GM19043 (cell line): ENCODE data around the gene C19orf38.

Experiments
- ATAC-seq: cut with Tn5 transposase; IDR thresholded peaks from one replicate; pipeline ENCODE4 v1.9.1; 2021; ENCODE audit warnings: low read depth; ENCODE audit not compliant: unreplicated experiment

The C19orf38 gene, protein sequence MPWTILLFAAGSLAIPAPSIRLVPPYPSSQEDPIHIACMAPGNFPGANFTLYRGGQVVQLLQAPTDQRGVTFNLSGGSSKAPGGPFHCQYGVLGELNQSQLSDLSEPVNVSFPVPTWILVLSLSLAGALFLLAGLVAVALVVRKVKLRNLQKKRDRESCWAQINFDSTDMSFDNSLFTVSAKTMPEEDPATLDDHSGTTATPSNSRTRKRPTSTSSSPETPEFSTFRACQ

DNA sequence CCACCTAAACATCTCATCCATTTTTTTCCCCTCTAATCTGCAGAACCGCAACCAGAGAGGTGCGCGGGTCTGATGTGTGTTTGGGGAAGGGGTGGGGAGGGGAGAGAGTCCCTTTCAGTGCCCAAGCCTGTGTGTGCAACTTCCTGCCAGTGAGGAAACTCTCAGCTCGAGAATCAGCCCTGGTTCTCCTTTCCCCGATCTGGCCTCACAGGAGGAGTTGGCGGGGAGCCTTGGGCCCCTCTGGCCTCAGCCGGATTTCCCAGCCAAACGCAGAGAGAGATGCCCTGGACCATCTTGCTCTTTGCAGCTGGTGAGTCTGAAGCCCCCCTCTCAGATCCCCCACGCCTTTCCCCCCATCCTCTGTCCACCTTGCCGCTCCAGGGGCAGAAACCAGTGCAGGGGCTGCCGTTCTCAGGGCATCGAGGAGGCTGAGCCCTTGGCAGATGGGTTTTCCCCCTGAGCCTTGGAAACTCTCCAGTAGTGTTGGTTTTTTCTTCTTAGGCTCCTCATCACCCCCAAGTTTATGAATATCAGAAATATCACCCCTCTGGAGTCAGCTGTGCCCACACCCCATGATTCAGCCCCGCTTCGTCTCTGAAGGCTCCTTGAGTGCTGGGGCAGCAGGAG, at the start of gene C19orf38:
C19orf38 (plus strand) TSS at position 186 of the 627 bp plus-strand sequence; CDS start at position 280, 94 bp downstream.
- ATAC-seq = no peak

DNA sequence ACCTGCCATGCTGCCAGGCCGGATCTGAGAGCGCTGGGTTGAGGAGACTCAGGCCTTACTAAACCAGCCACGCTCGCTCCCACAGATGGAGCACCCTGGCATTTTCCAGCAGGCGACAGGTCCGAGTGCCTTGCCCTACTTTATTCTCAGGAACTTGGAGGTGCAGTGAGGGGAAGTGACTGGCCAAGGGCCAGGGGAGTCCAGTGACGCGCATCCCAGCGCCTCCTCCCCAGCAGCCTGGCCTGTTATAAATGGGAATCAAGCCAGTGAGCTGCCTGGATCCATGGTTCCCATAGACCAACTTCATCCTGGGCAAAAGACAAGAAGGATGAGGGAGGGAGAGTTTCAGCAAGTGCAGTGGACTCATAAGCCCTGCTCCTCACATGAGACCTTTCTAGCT, 47.7 kb upstream of the C19orf38 start:
- no peak for ATAC-seq

DNA sequence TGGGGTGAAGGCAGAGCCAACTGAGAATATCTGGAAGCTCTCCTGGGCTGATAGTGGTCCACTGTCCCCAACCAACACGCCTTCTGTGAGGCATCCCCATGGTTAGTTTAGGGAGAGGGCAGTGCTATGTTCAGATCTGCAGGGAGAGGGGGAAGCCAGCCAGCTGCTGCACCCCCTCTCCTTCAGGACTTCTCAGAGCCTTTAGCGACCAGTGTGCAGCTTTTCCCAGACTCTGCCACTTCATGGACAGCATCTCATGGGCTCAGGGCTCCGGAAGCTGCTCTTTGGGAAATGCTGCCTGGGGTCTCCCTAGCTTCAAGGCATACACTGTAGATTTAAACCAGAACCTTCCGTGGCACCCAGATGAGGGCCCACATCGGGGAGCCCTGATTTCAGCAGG, 45.7 kb upstream of the C19orf38 start:
- ATAC-seq = no peak

DNA sequence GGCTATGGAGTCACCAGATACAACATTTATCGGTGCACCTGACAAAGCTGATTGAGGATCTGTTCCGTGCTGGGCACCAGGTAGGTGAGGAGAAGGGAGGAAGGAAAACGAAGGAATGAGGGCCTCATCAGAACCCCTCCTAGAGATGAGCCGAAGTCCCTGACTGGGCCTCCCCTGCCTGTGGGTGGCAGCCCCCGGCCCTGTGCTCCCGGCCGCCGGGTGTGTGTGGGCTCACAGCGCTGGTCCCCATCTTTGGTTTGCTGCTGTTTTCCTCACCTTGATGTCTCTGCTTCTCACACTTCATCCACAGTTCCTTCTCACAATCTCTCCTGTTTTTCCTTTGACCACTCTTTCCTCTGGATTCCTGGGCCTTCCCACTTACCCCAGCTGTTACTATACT, 45.0 kb upstream of the C19orf38 start:
- no peak for ATAC-seq

DNA sequence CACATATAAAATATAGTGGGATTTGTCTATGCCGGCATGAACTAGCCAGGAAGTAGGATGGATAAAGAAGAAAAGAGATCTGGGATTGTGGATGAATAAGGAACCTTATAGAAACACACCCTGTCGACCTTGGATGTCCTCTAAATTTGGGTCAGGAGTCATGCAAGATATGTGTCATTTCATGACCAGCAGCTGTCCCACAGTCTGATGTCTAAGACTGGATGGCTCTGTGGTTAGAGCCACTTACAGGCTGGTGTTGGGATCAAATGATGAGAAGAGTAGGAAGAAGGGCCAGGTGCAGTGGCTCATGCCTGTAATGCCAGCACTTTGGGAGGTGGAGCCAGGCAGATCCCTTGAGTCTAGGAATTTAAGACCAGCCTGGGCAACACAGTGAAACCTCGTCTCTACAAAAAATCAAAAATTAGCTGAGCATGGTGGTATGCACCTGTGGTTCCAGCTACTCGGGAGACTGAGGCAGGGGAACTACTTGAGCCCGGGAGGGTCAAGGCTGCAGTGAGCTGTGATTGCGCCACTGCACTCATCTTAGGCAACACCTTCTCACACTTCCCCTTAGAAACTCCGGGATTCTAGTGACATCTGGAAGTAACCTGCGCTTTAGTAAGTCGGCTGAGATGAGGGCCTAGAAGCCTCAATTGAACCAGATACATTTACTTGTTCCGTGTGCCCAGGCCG, 43.0 kb upstream of the C19orf38 start:
- ATAC-seq = no peak

DNA sequence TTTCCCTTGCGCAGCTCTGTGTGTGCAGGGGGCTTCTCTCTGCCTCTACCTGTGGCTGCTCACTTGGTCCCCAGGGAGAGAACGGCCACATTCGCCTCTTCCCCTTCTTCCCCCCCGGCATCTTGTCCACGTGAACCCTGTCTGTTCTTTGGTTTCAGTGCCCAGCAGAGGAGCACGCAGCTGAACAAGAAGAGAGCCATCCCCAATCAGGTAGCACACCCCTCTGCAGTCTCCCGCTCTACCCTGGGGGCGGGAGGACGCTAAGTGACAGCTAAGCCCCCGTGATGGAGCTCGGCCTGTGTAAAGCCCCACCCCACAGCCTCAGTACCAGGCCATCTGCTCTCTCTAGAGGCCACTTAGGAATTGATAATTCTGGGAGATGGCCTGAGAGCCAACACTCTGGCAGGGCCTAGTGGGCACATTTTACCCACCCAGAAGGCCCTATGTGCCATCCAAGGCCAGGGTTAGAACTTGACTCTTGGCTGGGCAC, 42.4 kb upstream of the C19orf38 start:
- no peak for ATAC-seq

DNA sequence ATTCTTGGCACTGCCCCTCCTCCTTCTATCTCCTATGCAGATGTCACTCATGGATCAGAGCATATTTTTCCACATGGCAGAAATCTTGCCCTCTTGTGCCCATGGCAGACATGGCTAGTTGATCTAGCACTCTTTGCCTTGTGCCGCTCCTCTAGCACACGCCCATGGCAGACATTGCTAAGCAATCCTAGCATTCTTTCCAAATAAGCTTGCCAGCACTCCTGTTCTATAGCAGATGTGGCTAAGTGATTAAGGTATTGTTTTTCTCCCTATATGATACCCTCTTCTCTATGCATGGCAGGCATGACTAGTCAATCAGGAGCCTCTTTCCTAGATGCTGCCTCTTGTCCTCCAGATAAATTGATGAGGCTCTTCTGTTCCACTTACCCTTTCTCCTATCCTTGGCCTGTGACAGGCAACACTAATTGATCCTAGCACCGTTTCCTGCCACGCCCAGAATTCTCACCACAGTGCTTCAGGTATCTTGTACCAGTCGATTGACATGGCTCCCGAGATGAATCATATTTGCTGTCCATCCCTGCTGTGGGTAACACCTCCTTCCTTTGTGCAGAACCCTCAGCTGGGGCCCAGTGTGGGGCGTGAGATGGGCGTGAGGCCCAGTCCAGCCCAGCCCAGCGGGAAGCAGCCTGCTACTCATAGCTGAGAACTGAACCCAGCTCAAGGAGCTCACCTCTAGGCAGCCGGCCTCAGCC, 39.1 kb upstream of the C19orf38 start:
- no peak for ATAC-seq

DNA sequence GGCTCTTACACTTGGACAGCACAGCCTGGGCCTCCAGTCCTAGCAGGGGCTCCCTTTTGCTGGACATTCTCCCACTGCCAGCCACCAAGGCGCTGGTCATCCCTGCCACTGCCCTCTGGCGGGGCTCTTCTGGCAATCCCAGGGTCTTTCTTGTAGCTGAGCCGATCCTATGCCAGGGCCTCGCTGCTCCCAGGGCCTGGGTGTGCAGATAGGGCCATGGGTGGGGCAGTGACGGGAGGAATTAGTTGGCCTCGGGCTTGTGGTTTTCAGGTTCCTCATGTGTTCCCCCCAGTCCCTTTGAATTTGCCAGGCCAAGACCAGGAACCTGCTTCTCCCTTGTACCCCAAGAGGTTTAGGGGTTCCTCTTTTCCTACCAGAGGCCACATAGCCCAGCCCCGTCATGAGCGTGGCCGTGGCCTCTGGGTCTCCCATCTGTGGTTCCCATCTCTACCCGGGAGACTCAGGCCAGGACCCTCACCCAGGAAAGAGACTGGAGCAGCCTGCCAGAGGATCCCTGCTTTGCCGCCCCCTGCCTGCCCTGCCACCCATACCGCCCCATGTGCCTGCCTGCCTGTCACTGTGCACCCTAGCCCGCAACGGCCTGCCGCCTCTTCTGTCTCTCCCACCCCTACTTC, 38.4 kb upstream of the C19orf38 start:
- ATAC-seq = no peak

DNA sequence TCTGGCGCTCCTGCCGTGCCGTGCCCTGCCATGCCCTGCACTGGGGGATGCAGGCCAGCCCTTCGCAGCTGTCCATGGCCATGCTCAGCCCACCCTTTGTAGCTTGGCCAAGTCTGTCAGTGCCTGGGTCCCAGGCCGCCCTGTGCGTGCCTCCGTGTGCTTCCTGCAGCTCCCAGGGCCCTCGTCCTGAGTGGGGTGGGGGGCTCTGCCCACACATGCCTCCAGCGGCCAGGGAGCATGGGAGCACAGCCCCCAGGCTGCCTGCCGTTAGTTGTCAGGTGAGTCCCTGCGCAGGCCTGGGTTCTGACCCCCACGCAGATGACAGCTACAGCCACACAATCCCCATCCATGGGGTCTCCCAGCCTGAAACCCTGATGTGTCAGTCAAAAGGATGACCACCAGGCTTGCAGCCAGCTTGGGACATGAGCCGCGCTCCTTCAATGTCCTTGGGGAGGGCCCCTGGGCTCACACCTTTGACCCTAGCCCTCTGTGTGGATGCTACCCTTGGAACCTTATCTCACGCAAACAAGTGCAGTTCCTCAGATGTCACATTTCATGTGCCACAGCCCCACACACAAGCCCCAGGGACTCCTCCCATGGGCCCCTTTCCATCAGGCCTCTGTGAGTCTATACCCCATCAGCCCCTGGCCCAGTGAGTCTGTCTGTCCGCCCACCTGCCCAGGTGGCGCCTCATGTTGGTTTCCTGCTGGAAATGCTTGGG, 36.7 kb upstream of the C19orf38 start:
- ATAC-seq = no peak

DNA sequence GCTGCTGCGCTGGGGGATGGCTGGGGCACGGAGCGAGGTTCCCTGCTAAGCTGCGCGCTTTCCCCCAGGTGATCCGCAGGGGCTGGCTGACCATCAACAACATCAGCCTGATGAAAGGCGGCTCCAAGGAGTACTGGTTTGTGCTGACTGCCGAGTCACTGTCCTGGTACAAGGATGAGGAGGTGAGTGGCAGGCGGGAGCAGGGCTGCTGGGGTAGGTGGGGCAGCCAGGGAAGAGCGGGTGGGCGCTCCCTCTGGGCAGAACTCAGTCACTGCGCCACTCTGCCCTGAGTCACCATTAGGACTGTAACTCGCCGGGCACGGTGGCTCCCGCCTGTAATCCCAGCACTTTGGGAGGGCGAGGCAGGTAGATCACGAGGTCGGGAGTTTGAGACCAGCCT, 36.0 kb upstream of the C19orf38 start:
- ATAC-seq = no peak

DNA sequence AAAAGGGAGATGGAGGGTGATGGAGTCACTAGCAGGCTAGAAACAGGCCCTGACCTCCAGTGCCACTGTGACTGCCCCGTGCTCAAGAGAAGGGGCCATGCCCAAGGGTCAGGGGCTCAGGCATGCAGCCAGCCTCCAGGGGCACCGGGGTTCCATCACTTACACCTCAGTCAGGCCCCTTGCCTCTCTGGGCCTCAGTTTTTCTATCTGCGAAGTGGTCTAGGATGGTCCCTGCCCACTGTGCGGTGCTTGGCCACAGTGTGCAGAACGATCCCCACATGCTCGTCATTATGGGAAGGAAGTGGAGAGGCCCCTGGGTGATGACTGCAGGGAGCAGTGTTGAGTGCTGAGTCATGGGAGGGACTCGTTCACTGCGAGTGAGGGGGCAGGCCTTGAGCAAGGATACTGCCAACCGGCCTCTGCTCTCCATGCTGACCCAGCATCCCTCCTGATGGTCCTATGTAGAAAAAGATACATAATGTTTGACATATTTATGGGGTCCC, 35.3 kb upstream of the C19orf38 start:
- no peak for ATAC-seq

DNA sequence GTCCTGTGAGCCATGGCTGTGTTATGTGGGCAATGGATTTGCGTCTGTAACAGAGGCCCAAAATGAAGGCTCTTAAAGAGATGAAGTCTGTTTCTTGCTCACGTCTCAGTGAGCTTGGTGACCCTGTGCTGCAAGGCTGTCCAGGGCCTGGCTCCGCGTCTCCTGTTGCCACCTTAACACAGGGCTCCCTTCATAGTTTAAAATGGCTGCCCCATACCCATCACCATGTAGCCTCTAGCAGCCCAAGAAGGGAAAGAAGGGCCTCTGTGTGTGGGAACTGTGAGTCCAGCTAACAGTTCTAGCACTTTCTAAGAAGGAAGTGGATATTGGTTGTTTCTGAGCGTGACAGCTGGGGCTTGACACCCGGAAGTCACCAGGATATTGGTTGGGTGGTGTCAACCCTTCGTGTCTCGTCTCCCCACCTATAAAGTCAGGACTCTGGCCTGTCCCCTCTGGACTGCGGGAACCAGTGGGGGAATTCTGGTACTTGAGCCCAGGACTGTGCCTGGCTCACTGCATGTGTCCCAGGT, 33.1 kb upstream of the C19orf38 start:
- ATAC-seq = no peak

DNA sequence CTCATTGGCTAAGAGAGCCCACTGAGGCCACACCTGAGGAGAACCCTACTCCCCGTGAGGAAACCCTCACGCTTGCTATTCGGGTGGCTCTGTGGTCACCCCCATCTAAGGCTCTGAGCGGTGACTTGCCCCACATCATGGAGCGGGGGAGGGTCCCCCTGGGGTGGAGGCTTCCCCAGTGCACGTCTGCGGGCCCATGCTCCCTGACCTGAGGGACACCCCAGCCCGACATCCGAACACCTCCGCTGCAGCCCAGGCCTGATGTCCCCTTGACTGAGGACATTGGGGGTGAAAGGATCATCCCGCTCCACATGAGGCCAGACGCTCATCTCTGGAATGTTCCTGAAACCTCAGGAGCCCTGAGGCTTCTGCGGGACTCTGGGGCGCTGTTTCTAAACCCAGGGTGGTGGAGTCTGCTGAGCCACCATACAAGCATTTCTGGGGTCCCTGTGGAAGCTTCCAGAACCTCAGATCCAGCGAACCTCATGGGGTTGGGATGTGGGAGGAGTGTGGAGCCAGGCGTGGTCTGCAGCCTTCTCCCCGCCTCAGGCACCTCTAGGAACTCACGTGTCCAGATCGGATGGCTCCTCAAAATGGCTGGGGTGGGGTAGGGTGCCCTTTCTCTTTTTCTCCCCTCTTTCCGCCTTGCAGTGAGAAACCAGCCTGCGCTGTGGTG, 32.1 kb upstream of the C19orf38 start:
- no peak for ATAC-seq

DNA sequence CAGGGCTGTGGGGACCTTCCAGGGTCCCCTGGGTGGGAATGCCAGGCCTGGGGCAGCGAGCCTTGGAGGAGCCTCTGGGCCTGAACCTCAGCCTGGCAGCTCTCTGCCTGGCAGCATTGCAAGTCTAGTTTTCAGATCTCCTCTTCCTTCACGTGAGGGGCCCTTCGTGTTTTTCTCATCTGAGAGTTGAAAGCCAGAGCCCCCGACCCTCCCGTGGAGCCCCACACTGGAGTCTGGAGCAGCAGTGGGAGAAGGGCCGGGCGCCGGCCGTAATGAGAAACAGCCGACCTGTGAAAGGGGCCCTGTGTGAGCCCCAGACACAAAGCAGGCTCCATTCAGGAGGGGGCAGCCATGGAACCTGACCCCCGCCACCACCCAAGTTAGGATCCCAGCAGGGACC, 31.5 kb upstream of the C19orf38 start:
- no peak for ATAC-seq

DNA sequence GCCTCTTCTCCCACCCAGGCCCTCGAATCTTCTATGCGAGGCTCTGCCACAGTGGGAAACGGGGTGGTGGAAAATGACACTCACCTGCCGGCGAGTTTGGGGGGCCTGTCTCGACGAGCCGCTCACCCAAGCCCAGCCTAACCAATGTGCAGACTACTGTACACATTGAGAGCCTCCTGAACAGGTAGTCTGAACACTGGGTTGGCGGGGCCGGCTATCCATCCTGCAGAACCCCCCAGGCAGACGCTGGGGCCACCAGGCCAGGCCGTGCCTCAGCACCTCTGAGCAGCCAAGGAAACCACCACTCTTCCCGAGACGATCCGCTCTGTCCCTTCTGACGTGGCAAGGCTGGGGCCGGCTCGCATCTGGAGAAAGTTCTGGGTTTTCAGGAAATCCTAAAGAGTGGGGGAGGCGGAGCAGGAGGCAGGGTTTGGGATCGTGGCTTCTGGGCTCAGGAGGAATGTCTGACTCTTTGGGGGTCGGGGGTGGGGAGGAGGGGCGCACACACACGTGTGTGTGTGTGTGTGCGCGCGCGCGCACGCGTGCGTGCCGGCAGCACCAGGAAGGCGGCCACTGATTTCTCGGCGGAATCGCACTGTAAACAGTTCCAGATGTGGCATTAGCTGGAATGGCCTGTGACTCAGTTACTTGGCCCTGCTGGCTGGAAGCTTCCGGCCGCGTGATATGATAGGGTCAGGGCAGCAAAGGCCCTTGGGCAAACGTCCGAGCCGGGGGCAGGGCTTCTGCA, 30.8 kb upstream of the C19orf38 start:
- no peak for ATAC-seq

DNA sequence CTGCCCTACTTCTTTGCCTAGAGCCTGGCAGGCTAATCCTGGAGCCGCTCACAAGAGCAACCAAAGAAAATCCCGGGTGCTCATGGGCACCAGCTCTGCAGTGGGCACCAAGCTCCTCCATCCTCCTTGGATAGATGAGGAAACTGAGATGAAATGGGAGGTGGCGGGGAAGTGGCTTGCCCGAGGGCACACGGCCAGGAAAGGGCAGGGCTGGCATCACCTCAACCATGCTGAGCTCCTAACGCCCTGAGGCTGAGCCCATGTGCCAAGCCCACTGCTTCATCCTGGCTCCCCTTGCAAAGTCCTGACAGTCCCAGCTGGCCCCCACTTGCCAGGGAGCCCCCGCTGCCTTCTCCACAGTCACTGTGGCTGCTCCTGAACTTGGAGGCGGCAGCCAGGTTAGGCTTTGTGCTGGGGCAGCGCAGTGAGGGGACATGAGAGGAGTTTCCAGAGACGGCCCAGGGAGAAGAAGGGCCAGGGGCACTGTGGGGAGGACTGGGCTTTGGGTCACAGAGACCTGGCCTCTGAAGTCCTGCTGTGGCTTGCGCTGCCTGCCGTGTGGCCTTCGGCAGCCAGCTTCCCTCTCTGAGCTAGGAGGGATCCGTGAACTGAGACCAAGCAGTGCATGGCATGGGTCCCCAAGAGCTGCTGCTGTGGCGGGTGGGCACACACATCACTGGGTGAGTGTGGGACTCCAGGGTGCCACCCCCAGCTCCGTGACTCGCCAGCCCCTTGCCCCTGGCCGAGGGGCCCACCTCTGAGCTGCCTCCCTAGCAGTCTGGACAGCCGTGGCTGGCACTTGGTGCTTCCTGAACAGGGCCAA, 29.7 kb upstream of the C19orf38 start:
- no peak for ATAC-seq
